GM19238 (cell line): ENCODE data around the gene ATG101.
"Not testable (repeated sequence)": the region's sequence is repeated elsewhere in the genome, so short reads cannot be mapped to it uniquely, and the experiment has no call there.

Source experiments
- DNase-seq: peaks from one replicate; pipeline ENCODE4 v3.0.0; 2011; ENCODE audit warnings: low spot score; ENCODE audit not compliant: insufficient read length

Gene ATG101

DNA sequence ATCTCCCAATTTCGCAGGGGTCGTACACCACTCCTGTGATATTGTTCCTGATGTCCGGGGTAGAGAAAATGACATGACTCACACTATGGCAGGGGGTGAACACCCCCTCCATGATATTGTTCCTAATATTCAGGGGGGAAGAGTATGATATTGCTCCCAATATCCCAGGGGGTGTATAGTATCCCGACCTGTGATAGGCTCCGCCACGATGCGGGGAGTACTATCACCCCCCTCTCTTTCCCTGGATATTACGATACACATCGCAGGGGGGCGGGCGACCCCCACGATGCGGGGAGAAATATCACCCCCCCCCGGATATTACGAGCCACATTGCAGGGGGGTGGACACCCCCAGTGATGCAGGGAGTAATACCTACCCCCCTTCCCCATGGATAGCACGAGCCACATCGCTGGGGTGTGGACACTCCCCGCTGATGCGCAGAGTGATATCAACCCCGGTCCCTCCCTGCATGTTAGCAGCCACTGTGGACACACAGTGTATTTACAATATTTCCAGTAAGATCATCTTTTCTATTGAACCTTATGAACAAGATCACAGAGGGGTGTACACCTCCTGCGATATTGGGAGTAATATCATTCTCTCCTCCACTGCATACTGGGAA, 27.4 kb downstream of the ATG101 start:
- no peak for DNase-seq

DNA sequence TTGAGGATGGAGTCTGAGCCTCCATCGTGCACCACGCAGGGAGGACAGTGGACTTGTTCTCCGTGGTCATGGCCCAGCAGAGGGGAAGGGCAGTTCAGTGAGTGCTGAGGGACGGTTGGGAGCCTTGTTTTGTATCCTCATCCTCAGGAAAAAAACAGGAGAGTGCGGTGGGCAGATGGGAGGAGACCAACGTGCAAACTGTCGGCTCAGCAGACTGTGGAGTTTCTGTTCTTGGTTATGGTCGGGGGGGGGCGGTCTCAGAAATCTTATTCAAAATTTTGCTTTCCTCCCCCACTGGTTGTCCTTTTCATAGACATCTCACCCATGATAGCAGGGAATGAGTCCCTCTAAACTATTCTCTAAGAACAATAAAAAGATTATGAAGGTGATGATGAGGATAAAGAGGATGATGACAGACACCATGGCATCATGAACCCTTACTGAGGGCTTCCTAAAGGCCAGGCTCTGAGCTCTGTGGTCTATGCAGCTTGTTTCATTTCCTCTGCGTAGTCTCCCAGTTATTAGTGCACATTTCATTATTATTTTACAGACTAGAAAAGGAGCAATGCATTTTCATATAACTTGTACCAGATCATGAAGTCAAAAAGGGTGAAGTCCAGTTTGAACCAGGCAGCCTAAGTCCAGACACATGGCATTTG, 34.8 kb downstream of the ATG101 start:
- DNase-seq = not testable (repeated sequence)

DNA sequence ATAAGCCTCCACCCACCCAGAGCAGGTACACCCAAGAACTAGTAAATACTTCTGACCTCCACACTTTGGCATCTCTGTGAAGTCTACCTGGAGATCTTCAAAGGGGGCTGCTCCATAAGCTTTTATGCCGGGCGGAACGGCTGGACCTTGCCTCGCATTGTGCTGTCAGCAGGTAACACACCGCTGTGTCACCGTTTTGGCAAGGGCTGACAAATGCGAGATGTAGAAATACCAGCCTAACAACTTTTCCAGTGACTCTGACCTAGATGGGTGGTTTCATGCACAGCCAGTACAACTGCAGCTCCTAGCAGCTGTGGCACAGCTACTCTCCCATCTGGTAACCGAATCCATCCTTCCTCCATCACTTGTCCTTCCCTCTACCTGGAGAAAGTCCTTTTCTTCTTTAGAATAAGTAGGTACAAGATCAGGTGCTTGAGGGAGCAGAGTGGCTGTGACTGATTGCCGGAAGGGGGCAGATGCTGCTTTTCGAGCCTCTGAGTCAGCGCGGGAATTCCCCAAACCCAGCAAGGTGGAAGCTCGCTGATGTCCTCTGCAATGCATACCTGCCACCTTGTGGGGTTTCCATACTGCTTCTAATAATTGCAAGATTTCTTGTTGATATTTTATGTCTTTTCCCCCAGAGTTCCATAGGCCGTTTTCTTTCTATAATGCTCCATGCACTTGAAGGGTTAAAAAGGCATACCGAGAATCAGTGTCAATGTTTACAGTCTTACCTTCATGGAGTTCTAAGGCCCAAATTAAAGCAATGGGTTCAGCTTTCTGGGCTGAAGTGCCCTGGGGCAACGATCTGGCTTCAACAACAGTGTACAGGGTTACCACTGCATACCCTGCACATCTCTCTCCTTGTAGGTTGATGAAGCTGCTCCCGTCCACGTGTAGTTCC, 46.7 kb downstream of the ATG101 start:
- DNase-seq = not testable (repeated sequence)

DNA sequence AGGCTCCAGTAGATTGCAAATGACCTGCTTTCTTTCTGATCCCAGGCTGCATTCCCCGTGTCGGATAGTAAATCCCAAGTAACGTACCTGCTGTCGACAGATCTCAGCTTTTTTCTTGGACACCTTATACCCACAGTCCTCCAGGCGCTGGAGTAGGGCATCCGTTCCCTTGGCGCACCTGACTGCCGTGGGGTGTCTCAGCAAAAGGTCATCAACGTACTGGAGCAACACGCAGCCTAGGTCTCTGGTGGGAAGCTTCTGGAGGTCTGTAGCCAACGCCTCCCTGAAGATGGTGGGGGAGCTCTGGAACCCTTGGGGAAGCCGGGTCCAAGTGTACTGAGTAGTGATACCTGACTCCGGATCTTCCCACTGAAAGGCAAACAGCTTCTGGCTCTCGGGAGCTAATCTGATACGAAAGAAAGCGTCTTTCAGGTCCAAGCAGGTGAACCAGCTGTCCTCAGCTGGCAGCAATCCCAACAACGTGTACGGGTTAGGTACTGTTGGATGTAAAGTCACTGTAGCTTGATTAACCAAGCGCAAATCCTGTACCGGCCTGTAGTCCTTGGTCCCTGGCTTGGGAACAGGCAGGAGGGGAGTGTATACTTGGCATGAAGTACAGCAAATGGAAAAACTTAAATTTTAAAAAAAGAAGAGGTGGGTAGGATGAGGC, 48.2 kb downstream of the ATG101 start:
- DNase-seq = not testable (repeated sequence)

DNA sequence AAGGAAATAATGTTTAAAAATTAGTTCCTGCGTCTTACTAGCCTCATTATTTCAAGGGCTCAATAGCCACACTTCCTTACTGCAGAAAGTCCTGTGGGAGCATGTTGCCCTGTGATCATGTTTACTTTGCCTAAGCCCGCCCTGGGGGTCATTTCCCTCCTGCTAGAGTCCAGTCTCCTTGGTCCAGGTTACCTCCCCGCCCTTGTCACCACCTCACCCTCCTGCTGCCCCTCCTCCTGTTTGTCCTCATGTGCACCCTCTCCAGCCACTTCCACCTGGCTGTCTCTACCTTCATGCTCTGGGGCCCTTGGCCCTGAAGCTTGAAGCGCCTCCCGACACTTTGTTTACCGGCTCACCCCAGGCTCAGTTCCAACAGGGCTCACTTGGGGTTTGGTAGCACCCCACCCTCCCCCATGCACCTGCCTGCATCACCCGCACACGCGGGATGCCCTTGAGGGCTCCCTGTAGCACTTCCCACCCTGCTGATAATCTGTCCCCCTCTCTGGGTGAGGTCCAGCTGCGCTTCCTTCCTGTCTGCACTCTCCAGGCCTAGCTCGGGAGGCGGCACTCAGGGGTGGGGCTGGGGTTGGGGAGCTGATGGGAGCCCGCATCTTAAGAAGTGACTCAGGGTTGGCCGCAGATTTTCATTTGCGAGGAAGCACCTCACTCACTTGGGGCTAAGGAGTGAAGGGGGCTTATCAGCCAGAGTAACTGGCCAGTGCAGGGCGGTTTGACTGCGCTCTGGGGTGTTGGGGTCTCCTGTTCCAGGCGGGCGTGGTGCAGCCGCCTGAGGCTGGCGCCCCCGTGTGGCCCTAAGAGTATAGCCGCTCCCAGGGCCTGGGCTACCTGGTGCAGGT, 49.8 kb downstream of the ATG101 start:
- DNase-seq = no peak

DNA sequence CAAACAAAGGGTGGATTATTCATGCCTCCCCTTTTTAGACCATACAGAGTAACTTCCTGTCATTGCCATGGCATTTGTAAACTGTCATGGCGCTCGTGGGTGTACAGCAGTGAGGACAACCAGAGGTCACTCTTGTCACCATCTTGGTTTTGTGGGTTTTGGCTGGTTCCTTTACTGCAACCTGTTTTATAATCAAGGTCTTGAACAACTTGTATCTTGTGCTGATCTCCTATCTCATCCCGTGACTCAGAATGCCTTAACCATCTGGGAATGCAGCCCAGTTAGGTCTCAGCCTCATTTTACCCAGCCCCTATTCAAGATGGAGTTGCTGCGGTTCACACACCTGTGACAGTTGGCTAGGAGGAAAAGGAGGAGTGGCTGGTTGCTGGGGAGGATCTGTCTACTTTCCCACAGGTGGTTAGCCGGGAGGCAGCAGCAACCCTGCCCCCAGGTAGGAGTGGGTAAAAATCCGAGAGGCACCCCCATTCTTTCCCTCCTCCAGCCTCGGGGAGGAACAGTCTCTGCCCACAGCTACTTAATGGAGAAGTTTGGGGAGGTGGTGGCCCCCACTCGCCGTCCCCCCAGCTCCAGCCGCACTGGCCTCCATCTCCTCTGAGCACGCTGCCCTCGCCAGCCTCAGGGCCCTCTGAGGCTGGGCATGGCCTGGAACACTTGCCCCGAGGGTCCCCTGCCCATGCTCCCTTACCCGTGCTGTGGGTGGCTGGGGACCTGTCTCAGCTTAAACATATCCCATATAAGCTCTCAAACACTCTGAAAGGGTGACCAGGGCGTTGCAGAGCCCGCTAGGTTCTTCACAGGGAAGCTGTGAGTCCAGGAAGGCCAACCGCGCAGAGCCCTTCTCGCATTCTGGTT, 51.4 kb downstream of the ATG101 start:
- no peak for DNase-seq

DNA sequence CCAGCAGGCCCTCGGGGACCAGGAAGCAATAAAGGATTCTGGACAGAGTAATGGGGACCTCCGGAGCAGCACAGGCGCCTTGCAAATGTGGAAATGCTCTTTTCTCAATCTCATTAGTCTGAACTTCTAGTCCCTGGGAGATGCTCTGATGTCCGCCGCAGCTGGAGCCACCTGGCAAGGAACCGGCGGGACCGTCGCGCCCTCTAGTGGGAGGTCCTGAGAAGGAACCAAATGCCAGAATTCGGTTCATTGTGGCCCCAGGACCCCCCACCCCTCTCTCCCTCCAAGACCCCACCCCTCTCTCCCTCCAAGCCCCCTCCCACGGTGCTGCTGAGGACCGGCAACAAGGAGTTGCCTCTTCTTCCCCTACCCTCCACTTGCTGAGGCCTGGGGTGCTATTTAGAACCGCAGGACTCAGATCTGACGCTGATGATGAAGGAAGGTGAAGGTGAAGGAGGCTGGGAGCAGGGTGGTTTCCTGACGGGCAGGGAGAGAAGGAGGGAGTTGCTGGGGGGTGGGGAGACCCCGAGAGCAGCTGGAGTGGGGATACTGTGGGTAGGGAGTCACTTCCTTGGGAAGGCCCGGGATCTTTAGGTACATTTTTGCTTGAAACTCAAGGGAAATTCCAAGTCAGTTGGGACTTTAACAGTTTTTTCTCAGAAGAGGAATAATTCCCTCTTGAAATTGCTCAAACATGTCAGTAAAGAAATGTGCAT, 52.2 kb downstream of the ATG101 start:
- peak; percentile 67 for DNase-seq

DNA sequence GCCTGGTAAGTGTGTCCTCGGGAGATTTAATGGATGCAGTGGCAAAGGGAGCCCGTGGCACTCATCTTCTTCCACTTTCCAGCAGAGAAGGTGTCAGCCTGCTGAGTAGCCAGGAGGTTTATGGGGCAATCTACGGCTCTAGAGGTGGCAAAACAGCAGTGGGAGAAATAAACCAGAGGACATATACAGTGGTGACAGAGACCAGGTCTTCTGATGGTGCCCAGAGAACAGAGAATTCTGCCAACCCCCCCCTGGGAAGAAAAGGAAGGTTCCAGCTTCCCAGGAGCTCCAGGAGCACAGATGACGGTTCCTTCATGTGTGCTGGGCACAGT, 52.7 kb downstream of the ATG101 start:
- no peak for DNase-seq

DNA sequence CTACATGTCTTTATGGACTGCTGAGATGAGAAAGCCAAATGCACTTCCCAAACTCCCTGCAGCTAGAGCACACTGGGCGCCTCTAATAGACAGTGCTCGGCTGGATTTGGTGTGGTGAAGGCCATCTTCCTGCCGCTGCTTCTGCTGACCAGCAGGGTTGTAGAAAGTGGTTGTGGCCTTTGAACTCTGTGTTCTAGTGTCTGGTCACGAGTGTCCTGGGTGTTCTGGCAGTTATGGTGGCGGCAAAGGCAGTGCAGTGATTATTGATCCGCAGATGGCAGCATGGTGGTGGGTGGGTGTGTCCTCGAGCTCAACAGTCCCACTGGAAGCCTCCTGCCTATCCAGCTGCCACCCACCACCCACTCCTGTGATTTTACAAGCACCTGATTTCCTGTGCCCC, 53.1 kb downstream of the ATG101 start:
- peak; percentile 0 for DNase-seq

DNA sequence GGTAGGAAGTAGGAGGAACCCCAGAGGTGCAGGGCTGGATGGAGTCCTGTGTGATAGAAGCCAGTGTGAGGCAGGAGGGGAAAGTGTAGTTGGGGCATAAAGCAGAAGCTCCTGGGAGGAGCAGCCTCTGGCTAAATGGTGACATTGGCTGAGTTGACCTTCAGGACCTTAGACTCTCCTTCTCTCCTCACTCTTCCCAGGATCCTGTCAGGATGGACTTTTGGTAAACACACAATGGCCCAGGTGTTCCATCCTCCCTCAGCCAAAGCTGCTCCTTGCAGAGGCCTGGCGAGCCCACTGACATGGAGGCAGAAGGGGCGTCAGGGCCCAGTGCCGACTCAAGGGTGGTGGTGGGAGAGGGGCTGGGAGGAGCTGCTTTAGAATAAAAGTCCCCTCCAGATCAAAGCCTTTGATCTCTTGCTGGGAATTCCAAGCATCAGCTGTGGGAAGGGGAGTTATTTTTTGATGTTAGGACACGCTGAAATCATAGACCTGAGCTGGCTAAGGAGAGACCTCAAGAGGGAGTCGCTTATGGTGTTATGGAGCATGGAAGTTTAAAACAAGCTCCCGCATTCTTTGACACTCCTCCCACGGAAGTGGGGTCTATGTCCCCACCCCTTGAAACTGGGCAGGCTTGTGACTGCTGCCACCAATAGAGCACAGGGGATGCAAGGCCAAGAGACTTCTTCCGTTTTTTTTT, 53.9 kb downstream of the ATG101 start:
- peak; percentile 16 for DNase-seq

DNA sequence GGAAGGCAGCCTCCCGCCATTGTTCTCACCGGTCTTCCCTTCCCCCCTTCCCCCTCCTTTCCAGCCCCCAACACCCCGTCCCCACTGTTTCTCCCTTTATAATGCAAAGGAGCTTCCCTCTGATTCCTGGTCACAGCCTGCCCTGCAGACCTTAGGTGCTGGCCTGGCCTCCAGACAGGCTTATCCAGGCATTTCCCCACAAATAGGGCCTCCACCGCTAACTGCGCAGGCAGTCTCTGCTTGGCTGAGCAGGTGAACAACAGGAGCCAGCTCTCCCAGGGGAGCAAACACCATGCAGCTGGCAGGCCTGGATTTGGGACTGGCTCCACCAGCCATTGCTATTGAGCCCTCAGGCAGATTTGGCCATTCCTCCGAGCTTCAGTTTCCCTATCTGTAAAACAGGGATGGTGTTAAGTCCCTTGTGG, 55.7 kb downstream of the ATG101 start:
- no peak for DNase-seq

DNA sequence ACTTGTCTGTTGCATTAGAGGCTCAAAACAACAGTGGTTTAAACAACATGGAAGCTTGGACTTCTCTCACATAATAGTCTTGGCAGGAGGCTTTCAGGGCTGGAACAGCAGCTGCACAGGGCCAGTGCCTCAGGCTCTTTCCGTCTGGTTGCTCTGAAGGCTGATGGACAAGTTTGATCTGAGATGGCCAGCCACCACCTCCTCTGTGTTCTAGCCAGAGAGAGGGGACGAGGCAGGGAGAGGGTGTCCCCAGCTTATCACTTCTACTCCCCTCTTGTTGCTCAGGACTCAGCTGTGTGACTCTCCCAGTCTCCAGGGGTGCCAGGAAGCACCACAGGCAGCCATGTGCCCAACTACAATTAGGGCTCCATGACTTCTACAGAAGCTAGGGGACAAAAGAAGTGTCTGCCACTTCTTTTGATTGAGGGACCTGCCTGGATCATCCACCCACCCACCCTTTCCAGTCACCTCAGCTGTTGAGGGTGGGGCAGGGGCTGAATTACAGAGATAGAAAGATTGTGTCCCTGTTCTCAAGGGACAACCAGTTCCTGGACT, 56.3 kb downstream of the ATG101 start:
- DNase-seq = no peak
